Mucosa of descending colon (tissue), 3 donors: ENCODE measurements around the gene PDE4D. TPM values are rescaled to one million over a fixed set of nuclear protein-coding genes. Genes with fewer than 3 reads are reported as not detected.

Source experiments
- ATAC-seq: fragments of 200-7000 bp; cut with Tn5 transposase; one replicate; pipeline ENCODE4 v1.9.1; 2020; ENCODE audit warnings: mild to moderate bottlenecking, moderate library complexity
- DNase-seq, 3 donors: peaks; one replicate each; pipeline ENCODE4 v3.0.0-alpha.2; 2020
- H3K36me3 ChIP-seq: fragments of 200-600 bp; one replicate; pipeline ENCODE4 v1.8.0; 2021; ENCODE audit warnings: low read depth, mild to moderate bottlenecking
- H3K4me1 ChIP-seq: fragments of 200-600 bp; one replicate; pipeline ENCODE4 v1.8.0; 2021; ENCODE audit warnings: low read depth, mild to moderate bottlenecking
- H3K4me3 ChIP-seq: fragments of 200-600 bp; one replicate; pipeline ENCODE4 v1.8.0; 2021; ENCODE audit warnings: mild to moderate bottlenecking
- H3K9me3 ChIP-seq: fragments of 200-600 bp; one replicate; pipeline ENCODE4 v1.8.0; 2021; ENCODE audit warnings: mild to moderate bottlenecking
- CTCF ChIP-seq: fragments of 200-600 bp; IDR thresholded peaks from one replicate; pipeline ENCODE4 v1.8.0; 2022; ENCODE audit warnings: antibody characterized with exemption, mild to moderate bottlenecking
- intact Hi-C, 2 donors: fragments of 100-400 bp; cut with DNase I in 1 of 2; cut with micrococcal nuclease in 1 of 2; formaldehyde crosslinking; loops; one replicate each; pipeline versions ENCODE4 v1.11.0 to v1.11.1; 2022; cut with DNase I, micrococcal nuclease
- total RNA-seq, 3 donors: library from RNA; stranded (reverse); fragmentation: NEBNext Ultra II Directional in 2 of 3; extraction: Animal tissue kit (Norgen Biotek cat#: 25700) in 2 of 3; gene quantifications; one replicate each; pipeline versions ENCODE4 v1.2.1 to v1.2.4, GENCODE V29; 2021 to 2023
- donor health status: DM: no; HTN: no; CAD: no; lungs with moderate emphysema.
- donor health status: DM: no; HTN: no; CAD: no.
- donor health status: DM: no; HTN: yes; CAD: no.

The PDE4D gene
- total RNA-seq, 3 donors from 2014 or later: 37.9 to 137 (median 100) TPM

GRCh38 chr5:59850766-59851165 lies 42.8 kb downstream of the PDE4D start:
- no peak for TF ChIP-seq CTCF
- intact Hi-C loops: no loop called here
- Histone ChIP-seq H3K36me3 (no peaks in the 10 kb centered on the region), H3K4me1 (no peaks in the 10 kb centered on the region), H3K9me3 (no peaks in the 10 kb centered on the region), H3K4me3 (no peak overlapping the region)
- no peak for ATAC-seq
- no peak for DNase-seq

GRCh38 chr5:59847586-59847985 lies 45.9 kb downstream of the PDE4D start:
- Histone ChIP-seq H3K36me3 (no peaks in the 10 kb centered on the region), H3K9me3 (no peaks in the 10 kb centered on the region), H3K4me3 (no peak overlapping the region), H3K4me1 (no peaks in the 10 kb centered on the region)
- no peak for DNase-seq
- no peak for TF ChIP-seq CTCF
- intact Hi-C loops: no loop called here
- no peak for ATAC-seq

- Histone ChIP-seq H3K9me3 (no peaks in the 10 kb centered on the region), H3K4me1 (no peaks in the 10 kb centered on the region), H3K4me3 (no peak overlapping the region), H3K36me3 (no peaks in the 10 kb centered on the region)
- ATAC-seq (no peak), DNase-seq (no peak)
- intact Hi-C loops: no loop called here
- TF ChIP-seq CTCF: no peak
Measured at GRCh38 chr5:59845730-59846129, 47.8 kb downstream of the PDE4D start.

GRCh38 chr5:59843511-59844213 lies 49.9 kb downstream of the PDE4D start:
- no peak for DNase-seq
- Histone ChIP-seq H3K36me3 (no peaks in the 10 kb centered on the region), H3K9me3 (no peaks in the 10 kb centered on the region), H3K4me1 (no peaks in the 10 kb centered on the region), H3K4me3 (no peak overlapping the region)
- no peak for TF ChIP-seq CTCF
- intact Hi-C loops: no loop called here
- peak; percentile 44 for ATAC-seq

- ATAC-seq (no peak), DNase-seq (no peak)
- H3K9me3 ChIP-seq: no peaks in the 10 kb centered on the region
- intact Hi-C loops: no loop called here
- H3K4me3 ChIP-seq: no peak overlapping the region
- H3K36me3 ChIP-seq: no peaks in the 10 kb centered on the region
- H3K4me1 ChIP-seq: no peaks in the 10 kb centered on the region
- TF ChIP-seq CTCF: no peak
Measured at GRCh38 chr5:59842999-59843398, 50.5 kb downstream of the PDE4D start.

GRCh38 chr5:59840200-59840601 lies 53.3 kb downstream of the PDE4D start:
- Histone ChIP-seq H3K4me3 (no peak overlapping the region), H3K9me3 (no peaks in the 10 kb centered on the region), H3K36me3 (no peaks in the 10 kb centered on the region), H3K4me1 (no peaks in the 10 kb centered on the region)
- DNase-seq (no peak), ATAC-seq (no peak)
- intact Hi-C loops: no loop called here
- no peak for TF ChIP-seq CTCF
